Skeletal muscle satellite cell (primary cell): ENCODE results near the gene NCOA5.

Experiments
- H3K27me3 ChIP-seq: 2 replicates; pipeline ENCODE4 v1.7.0; 2013; ENCODE audit warnings: low read length; ENCODE audit not compliant: control insufficient read depth, insufficient read depth
- H3K36me3 ChIP-seq: 2 replicates; pipeline ENCODE4 v1.7.0; 2013; ENCODE audit warnings: mild to moderate bottlenecking, control low read depth, low read length; ENCODE audit not compliant: insufficient read depth
- H3K4me1 ChIP-seq: 2 replicates; pipeline ENCODE4 v1.7.0; 2013; ENCODE audit warnings: low read length; ENCODE audit not compliant: control insufficient read depth, insufficient read depth
- H3K4me2 ChIP-seq: 2 replicates; pipeline ENCODE4 v1.7.0; 2013; ENCODE audit warnings: mild to moderate bottlenecking, low read length
- H3K4me3 ChIP-seq: 2 replicates; pipeline ENCODE4 v1.7.0; 2013; ENCODE audit warnings: low read length
- H3K9ac ChIP-seq: 2 replicates; pipeline ENCODE4 v1.7.0; 2013; ENCODE audit warnings: mild to moderate bottlenecking, low read depth, low read length, moderate library complexity
- H3K9me3 ChIP-seq: replicated peaks from 2 replicates; pipeline ENCODE4 v1.7.0; 2013; ENCODE audit warnings: mild to moderate bottlenecking, control low read depth, low read length

The NCOA5 gene

GRCh38 chr20:46084805-46085178 is 5.0 kb downstream of the NCOA5 start:
- H3K27me3 ChIP-seq: no peaks in the 10 kb centered on the region
- H3K4me1 ChIP-seq: peaks cover 29% of the 10 kb centered on the region
- H3K4me2 ChIP-seq: peak overlapping the region; percentile 13
- H3K9me3 ChIP-seq: no peaks in the 10 kb centered on the region
- H3K9ac ChIP-seq: no peak overlapping the region
- no peak overlapping the region for H3K4me3 ChIP-seq
- no peaks in the 10 kb centered on the region for H3K36me3 ChIP-seq

DNA sequence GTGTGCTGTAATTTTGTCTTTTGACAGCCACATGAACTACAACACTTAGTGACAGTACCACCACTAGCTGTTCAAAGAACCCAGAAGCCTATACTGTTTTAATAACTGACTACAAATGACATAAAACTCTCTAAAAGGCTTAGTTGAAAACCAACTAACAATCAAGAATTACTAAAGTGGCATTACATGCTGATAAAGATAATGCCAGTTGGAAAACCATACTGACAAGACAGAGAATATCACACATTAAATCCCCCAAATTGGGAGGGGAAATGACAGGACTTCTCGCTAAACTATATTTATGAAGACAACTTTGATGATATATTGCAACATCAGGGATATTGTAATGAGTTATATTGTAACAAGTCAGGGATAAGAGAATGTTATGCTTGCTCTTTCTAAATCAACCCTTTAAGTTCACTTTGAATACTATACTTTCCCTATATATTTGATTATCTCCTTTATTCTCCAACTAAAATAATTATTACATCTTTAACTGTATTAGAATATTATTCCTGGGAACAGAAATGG is 6.2 kb downstream of the NCOA5 start:
- Histone ChIP-seq H3K4me2 (no peak overlapping the region), H3K4me1 (peaks cover 29% of the 10 kb centered on the region), H3K9ac (no peak overlapping the region)

DNA sequence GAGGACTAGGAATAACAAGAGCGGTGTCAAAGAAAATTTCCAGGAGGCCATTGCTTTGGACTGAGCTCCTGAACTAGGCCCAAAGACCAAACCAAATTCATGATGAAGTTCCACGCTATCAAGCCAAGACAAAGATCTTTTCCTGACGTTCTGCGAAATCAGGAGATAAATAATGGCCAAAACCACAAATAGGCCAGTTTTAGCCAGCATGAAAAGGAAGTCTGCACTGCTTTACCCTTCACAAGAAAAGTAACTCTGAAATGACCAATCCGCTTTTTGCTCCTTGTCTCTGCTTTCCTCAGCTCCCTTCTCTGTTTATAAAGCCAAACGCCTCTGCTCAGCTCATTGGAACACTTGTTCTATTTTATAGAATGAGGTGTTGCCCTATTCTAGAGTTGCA is 6.7 kb downstream of the NCOA5 start:
- Histone ChIP-seq H3K4me3 (no peak overlapping the region), H3K4me1 (peaks cover 24% of the 10 kb centered on the region), H3K27me3 (no peaks in the 10 kb centered on the region), H3K36me3 (peaks cover 10% of the 10 kb centered on the region), H3K4me2 (no peak overlapping the region), H3K9me3 (no peaks in the 10 kb centered on the region), H3K9ac (no peak overlapping the region)

More for the DNA sequence above, 6.2 kb downstream of the NCOA5 start:
- Histone ChIP-seq H3K4me3 (no peak overlapping the region), H3K9me3 (no peaks in the 10 kb centered on the region), H3K27me3 (no peaks in the 10 kb centered on the region), H3K36me3 (peaks cover 5% of the 10 kb centered on the region)

DNA sequence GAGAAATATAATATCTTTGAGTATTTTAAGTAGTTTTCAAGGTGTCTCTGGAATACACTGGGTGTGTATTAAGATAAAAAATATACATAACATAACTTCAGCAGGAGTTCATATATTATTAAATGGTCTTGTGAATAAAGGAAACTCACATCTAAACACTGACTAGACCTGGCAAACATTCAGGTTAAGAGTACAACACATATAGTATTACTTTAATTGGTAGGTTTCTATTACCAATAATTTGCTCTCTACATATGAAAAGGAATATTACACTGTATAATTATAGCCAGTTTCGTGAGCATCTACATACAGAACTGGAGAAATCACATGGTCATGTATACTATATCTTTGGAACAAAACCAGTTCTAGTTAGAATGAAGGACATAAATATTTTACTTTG is 8.7 kb downstream of the NCOA5 start:
- Histone ChIP-seq H3K4me3 (no peak overlapping the region), H3K4me2 (no peak overlapping the region), H3K9ac (no peak overlapping the region), H3K9me3 (no peaks in the 10 kb centered on the region), H3K27me3 (no peaks in the 10 kb centered on the region), H3K4me1 (peaks cover 12% of the 10 kb centered on the region), H3K36me3 (peaks cover 20% of the 10 kb centered on the region)

- Histone ChIP-seq H3K4me2 (no peak overlapping the region), H3K9me3 (no peaks in the 10 kb centered on the region), H3K9ac (no peak overlapping the region), H3K27me3 (no peaks in the 10 kb centered on the region), H3K4me3 (no peak overlapping the region), H3K36me3 (peaks cover 39% of the 10 kb centered on the region), H3K4me1 (no peaks in the 10 kb centered on the region)
Measured at GRCh38 chr20:46078954-46079353, 10.8 kb downstream of the NCOA5 start.

- Histone ChIP-seq H3K9me3 (no peaks in the 10 kb centered on the region), H3K4me1 (no peaks in the 10 kb centered on the region), H3K4me2 (no peak overlapping the region), H3K4me3 (no peak overlapping the region), H3K36me3 (peaks cover 40% of the 10 kb centered on the region), H3K9ac (no peak overlapping the region), H3K27me3 (no peaks in the 10 kb centered on the region)
Measured at GRCh38 chr20:46077642-46078305, 12.0 kb downstream of the NCOA5 start.

DNA sequence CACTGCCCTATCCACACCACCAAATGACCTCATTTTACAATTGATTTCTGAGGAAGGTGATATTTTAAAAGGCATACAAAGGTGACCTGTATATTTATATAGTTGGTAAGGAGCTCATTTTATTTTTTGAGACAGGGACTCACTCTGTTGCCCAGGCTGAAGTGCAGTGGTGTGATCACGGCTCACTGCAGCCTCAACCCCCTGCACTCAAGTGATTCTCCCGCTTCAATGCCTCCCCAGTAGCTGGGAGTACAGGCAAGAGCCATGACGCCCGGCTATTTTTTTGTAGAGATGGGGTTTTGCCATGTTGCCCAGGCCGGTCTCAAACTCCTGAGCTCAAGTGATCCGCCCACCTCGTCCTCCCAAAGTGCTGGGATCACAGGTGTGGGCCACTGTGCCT is 13.0 kb downstream of the NCOA5 start:
- Histone ChIP-seq H3K9me3 (no peaks in the 10 kb centered on the region), H3K27me3 (no peaks in the 10 kb centered on the region), H3K4me2 (no peak overlapping the region), H3K4me1 (no peaks in the 10 kb centered on the region), H3K4me3 (no peak overlapping the region), H3K9ac (no peak overlapping the region), H3K36me3 (peaks cover 40% of the 10 kb centered on the region)

DNA sequence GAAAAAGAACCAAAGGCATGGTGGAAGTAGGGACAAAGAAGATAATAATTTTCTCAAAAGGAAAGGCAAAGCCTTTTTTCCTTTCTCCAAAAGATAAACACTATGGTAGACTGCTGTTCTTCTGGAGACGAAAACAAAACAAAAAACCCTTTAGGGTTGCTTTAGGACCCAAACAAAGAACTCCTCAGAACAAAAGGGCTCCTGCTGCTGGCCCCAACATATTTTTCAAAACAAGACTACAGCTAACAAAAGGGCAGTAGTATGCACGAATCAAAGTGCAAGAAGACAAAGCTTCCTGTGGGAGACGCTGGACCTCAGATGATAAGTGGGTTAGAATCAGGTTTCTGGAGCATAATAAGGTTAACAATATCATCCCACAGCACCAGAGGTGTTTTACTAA is 15.8 kb downstream of the NCOA5 start:
- Histone ChIP-seq H3K36me3 (peaks cover 51% of the 10 kb centered on the region), H3K4me2 (no peak overlapping the region), H3K9me3 (no peaks in the 10 kb centered on the region), H3K27me3 (no peaks in the 10 kb centered on the region), H3K4me1 (peaks cover 10% of the 10 kb centered on the region), H3K9ac (no peak overlapping the region), H3K4me3 (no peak overlapping the region)

DNA sequence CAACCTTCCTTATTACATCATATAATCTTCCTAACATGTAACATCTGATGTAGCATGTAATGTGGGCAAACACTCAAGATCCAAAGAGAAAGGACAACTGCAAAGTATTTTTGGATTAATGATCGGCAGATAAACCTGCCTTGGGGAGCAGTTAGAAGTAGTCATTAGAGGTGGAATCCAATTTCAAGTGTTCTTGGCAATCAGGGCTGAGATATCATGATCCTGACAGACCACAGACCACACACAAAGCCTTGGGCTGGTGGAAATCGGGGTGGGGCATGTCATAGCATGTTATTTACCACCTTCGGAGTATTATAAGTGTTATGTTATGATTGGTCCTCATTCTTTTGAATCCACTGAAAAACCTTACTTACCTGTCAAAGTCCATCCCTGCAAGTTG is 16.3 kb downstream of the NCOA5 start:
- H3K9ac ChIP-seq: no peak overlapping the region
- no peak overlapping the region for H3K4me2 ChIP-seq
- no peaks in the 10 kb centered on the region for H3K9me3 ChIP-seq
- H3K27me3 ChIP-seq: no peaks in the 10 kb centered on the region
- H3K4me3 ChIP-seq: no peak overlapping the region
- peaks cover 49% of the 10 kb centered on the region for H3K36me3 ChIP-seq
- peaks cover 10% of the 10 kb centered on the region for H3K4me1 ChIP-seq

GRCh38 chr20:46073024-46073423 is 16.7 kb downstream of the NCOA5 start:
- Histone ChIP-seq H3K36me3 (peaks cover 49% of the 10 kb centered on the region), H3K4me3 (no peak overlapping the region), H3K9me3 (no peaks in the 10 kb centered on the region), H3K9ac (no peak overlapping the region), H3K4me2 (no peak overlapping the region), H3K27me3 (no peaks in the 10 kb centered on the region), H3K4me1 (peaks cover 10% of the 10 kb centered on the region)

- peaks cover 10% of the 10 kb centered on the region for H3K4me1 ChIP-seq
- no peak overlapping the region for H3K4me3 ChIP-seq
- no peak overlapping the region for H3K4me2 ChIP-seq
- H3K27me3 ChIP-seq: no peaks in the 10 kb centered on the region
- peaks cover 51% of the 10 kb centered on the region for H3K36me3 ChIP-seq
- no peaks in the 10 kb centered on the region for H3K9me3 ChIP-seq
- no peak overlapping the region for H3K9ac ChIP-seq
Measured at GRCh38 chr20:46071573-46071972, 18.2 kb downstream of the NCOA5 start.

- Histone ChIP-seq H3K27me3 (no peaks in the 10 kb centered on the region), H3K36me3 (peaks cover 58% of the 10 kb centered on the region)
Measured at GRCh38 chr20:46070215-46070900, 19.4 kb downstream of the NCOA5 start.

More at GRCh38 chr20:46070215-46070900, 19.4 kb downstream of the NCOA5 start:
- H3K4me3 ChIP-seq: no peak overlapping the region
- peaks cover 10% of the 10 kb centered on the region for H3K4me1 ChIP-seq
- H3K4me2 ChIP-seq: peak overlapping the region; percentile 51
- H3K9me3 ChIP-seq: no peaks in the 10 kb centered on the region
- H3K9ac ChIP-seq: no peak overlapping the region
